NB4 (cell line): Measurements from ENCODE around the gene DAD1.

Source experiments
- DNase-seq: peaks from one replicate; pipeline ENCODE4 v3.0.0; 2010; ENCODE audit warnings: low read depth
- H3K4me3 ChIP-seq: one replicate; pipeline ENCODE4 v1.5.1; 2011; ENCODE audit warnings: mild to moderate bottlenecking, low read depth, low read length, moderate library complexity
- CTCF ChIP-seq: IDR thresholded peaks from one replicate; pipeline ENCODE4 v1.5.1; 2012; ENCODE audit warnings: low read depth, low read length
- MAX ChIP-seq: IDR thresholded peaks from 2 replicates; pipeline ENCODE4 v1.6.1; 2011; ENCODE audit warnings: low read depth, low read length
- MYC ChIP-seq: IDR thresholded peaks from 2 replicates; pipeline ENCODE4 v1.6.1; 2011; ENCODE audit warnings: low read depth, low read length
- POLR2A ChIP-seq: IDR thresholded peaks from 2 replicates; pipeline ENCODE4 v1.6.1; 2011; ENCODE audit warnings: mild to moderate bottlenecking; ENCODE audit not compliant: insufficient read length; ENCODE audit errors: extremely low read depth

DAD1 gene

GRCh38 chr14:22515929-22516328 is 73.1 kb downstream of the DAD1 start:
- TF ChIP-seq POLR2A (no peak), MAX (no peak), CTCF (no peak), MYC (no peak)
- no peak for DNase-seq
- no peak overlapping the region for H3K4me3 ChIP-seq
